ENCODE measurements around the gene RBBP6. TPM values are rescaled to one million over a fixed set of nuclear protein-coding genes. Genes with fewer than 3 reads are reported as not detected.

The RBBP6 gene
- total RNA-seq, 1 experiment from 2014 or later: 54.8 TPM

GRCh38 chr16:24520983-24521382, 18.4 kb upstream of the RBBP6 start:
- DNase-seq: no peak
- no peak overlapping the region for H2BK5ac ChIP-seq (ENCODE audit: insufficient read length, low read length)
- no peaks in the 10 kb centered on the region for H3K36me3 Mint-ChIP-seq (ENCODE audit: insufficient read depth in 1 of 3, low read depth in 3 of 3)
- H3K4me3 Mint-ChIP-seq: no peak overlapping the region
- H3K14ac ChIP-seq (ENCODE audit: insufficient read depth, low read length): no peak overlapping the region
- no peak overlapping the region for H2BK15ac ChIP-seq (ENCODE audit: low read depth, low read length)
- H3K56ac ChIP-seq (ENCODE audit: insufficient read length, low read depth, low read length): no peak overlapping the region
- H3K4me1 ChIP-seq (ENCODE audit: insufficient read depth, low read length): no peaks in the 10 kb centered on the region
- H3K27ac Mint-ChIP-seq: 0 out of 7 replicates have a peak overlapping the region, but pooled peaks of 1 of the 3 experiments have one; percentile 25
- H3T11ph ChIP-seq (ENCODE audit: low read length): no peak overlapping the region
- no peaks in the 10 kb centered on the region for H3K27me3 ChIP-seq (ENCODE audit: insufficient read depth, low read length)
- H2BK20ac ChIP-seq (ENCODE audit: low read depth, low read length, poor library complexity, severe bottlenecking): no peak overlapping the region
- no peak overlapping the region for H4K8ac ChIP-seq (replicated peaks; ENCODE audit: insufficient read length, low read depth, low read length)
- no peaks in the 10 kb centered on the region for H3K23me2 ChIP-seq (ENCODE audit: insufficient read length, low read depth, low read length, poor library complexity, severe bottlenecking)
- H3K4me2 ChIP-seq (ENCODE audit: insufficient read depth, insufficient read length, low read length): no peak overlapping the region
- H2BK12ac ChIP-seq (ENCODE audit: insufficient read length, low read depth, low read length): no peak overlapping the region
- H3K4ac ChIP-seq (ENCODE audit: low read depth, low read length): no peak overlapping the region
- no peak overlapping the region for H3K18ac ChIP-seq (ENCODE audit: insufficient read length, low read depth, low read length)
- H3K9ac ChIP-seq (ENCODE audit: extremely low read depth, insufficient read length, low read length): no peak overlapping the region
- H4K91ac ChIP-seq (ENCODE audit: insufficient read length, low read depth, low read length): no peak overlapping the region
- H3K27me3 Mint-ChIP-seq (ENCODE audit: low read depth): peaks cover 4% of the 10 kb centered on the region
- WGBS (ENCODE audit: extremely low coverage, insufficient read length, low lambda C conversion rate): no CpG with 5 or more reads among the region's 3 CpGs
- no peaks in the 10 kb centered on the region for H4K20me1 ChIP-seq (ENCODE audit: control insufficient read depth, insufficient read depth, insufficient read length)
- H2AFZ ChIP-seq (ENCODE audit: low read length): no peak overlapping the region
- no peak overlapping the region for H4K5ac ChIP-seq (ENCODE audit: insufficient read length, low read depth, low read length)
- H2AK5ac ChIP-seq (ENCODE audit: insufficient read length, low read length): no peak overlapping the region
- no peaks in the 10 kb centered on the region for H3K9me3 ChIP-seq (ENCODE audit: control insufficient read depth, low read depth, low read length)
- H3K9me3 Mint-ChIP-seq: no peaks in the 10 kb centered on the region
- H2BK120ac ChIP-seq (ENCODE audit: low read depth, low read length, poor library complexity, severe bottlenecking): no peak overlapping the region
- TF ChIP-seq, protein P1, sequence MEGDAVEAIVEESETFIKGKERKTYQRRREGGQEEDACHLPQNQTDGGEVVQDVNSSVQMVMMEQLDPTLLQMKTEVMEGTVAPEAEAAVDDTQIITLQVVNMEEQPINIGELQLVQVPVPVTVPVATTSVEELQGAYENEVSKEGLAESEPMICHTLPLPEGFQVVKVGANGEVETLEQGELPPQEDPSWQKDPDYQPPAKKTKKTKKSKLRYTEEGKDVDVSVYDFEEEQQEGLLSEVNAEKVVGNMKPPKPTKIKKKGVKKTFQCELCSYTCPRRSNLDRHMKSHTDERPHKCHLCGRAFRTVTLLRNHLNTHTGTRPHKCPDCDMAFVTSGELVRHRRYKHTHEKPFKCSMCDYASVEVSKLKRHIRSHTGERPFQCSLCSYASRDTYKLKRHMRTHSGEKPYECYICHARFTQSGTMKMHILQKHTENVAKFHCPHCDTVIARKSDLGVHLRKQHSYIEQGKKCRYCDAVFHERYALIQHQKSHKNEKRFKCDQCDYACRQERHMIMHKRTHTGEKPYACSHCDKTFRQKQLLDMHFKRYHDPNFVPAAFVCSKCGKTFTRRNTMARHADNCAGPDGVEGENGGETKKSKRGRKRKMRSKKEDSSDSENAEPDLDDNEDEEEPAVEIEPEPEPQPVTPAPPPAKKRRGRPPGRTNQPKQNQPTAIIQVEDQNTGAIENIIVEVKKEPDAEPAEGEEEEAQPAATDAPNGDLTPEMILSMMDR (conservative IDR thresholded peaks at IDR 0.05): no peak
- H3K79me1 ChIP-seq (ENCODE audit: insufficient read depth, low read depth, low read length, poor library complexity, severe bottlenecking): no peaks in the 10 kb centered on the region
- H3K27ac ChIP-seq (ENCODE audit: insufficient read length, low read depth, low read length): no peak overlapping the region
- H3K79me2 ChIP-seq (ENCODE audit: insufficient read depth, low read length): no peaks in the 10 kb centered on the region
- no peak overlapping the region for H3K23ac ChIP-seq (ENCODE audit: insufficient read length, low read depth, low read length)
- peaks cover 0 to 7% of the 10 kb centered on the region in 2 experiments; a peak in 2 of 4 replicates for H3K4me1 Mint-ChIP-seq

Data from H9 (cell line).